NCI-H1417 treated with DMSO at 0.1 percent for 48 hours (cell line): ENCODE results near the gene SCYL1.

ENCODE experiments used
- DNase-seq: peaks from one replicate; lab custom pipeline; 2025; lab: John Stamatoyannopoulos, UW

Gene SCYL1

GRCh38 chr11:65585396-65586246 lies 60.7 kb downstream of the SCYL1 start:
- DNase-seq = no peak

DNA sequence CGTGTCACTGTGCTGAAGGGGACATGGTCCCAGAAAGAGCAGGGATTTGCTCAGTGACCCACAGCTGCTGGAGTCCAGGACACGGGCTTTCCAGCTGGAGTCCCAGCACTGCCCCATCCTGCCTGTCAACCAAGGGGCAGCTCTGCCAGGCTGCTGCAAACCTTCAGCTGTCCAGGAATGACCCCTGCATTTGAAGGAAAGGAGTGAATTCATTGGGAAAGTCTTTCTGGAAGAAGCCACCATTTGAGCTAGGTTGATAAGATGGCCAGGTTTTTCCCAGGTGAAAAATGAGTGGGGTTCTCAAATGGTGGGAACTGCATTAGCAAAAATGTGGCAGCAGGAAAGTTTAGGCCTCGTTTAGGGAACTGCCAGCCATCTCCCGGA lies 61.4 kb downstream of the SCYL1 start:
- DNase-seq = no peak

DNA sequence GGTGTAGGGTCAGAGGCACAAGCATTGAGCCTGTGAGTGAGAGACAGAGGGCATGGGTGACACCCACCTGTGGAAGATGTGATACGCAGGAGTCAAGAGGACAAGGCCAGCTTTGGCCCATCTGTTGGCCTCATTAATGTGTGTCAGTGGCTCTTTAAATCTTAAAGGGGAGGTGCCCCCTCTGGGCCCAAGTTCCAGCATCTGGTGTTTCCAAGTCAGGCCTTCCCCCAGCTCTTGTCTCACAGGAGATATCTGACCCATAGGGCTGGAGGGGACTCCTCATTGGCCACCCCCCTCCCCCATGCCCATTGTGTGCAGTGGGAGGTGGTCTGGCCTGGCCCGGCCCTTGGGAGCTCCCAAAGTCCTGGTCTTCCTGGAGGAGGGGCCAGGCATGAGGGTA lies 61.8 kb downstream of the SCYL1 start:
- DNase-seq = no peak
